ENCODE results near the gene SH3RF3.

GRCh38 chr2:109347626-109348025 lies 218.6 kb downstream of the SH3RF3 start:
- no peak for TF ChIP-seq EP300 (IDR thresholded peaks at IDR 0.05; ENCODE audit: borderline replicate concordance in 1 of 2, control insufficient read depth in 1 of 2, low read depth in 2 of 2, low read length in 2 of 2)
- no peak for TF ChIP-seq ZBTB40 (IDR thresholded peaks at IDR 0.05; ENCODE audit: borderline replicate concordance)
- no peak for TF ChIP-seq POLR2AphosphoS5 (IDR thresholded peaks at IDR 0.05; ENCODE audit: low read length)

All from GM12878 (cell line).